HL-60 (cell line): ENCODE data around the gene LAMC2.

Experiments used
- DNase-seq, 2 experiments: peaks; one replicate each; pipeline ENCODE4 v3.0.0-alpha.2; 2010 to 2020; ENCODE audit warnings: low read depth in 1 of 2, low spot score in 1 of 2
- H3K27ac ChIP-seq: fragments of 250-450 bp; sonication (Bioruptor Pico); replicated peaks from 2 replicates; pipeline ENCODE4 v1.5.1; 2020; ENCODE audit warnings: mild to moderate bottlenecking, moderate library complexity
- H3K27me3 ChIP-seq: fragments of 250-450 bp; sonication (Bioruptor Pico); 2 replicates; pipeline ENCODE4 v1.5.1; 2021; ENCODE audit warnings: mild to moderate bottlenecking, moderate library complexity; ENCODE audit not compliant: insufficient read depth, poor library complexity, severe bottlenecking
- H3K4me3 ChIP-seq: replicated peaks from 2 replicates; pipeline ENCODE4 v1.5.1; 2011; ENCODE audit warnings: mild to moderate bottlenecking, control low read depth, low read length; ENCODE audit not compliant: insufficient read depth
- GABPA ChIP-seq: IDR thresholded peaks from 2 replicates; pipeline ENCODE4 v1.6.1; 2012; ENCODE audit warnings: low read depth
- POLR2AphosphoS5 ChIP-seq: IDR thresholded peaks from 2 replicates; pipeline ENCODE4 v1.6.1; 2012; ENCODE audit warnings: low read depth
- SPI1 ChIP-seq: IDR thresholded peaks from 2 replicates; pipeline ENCODE4 v1.6.1; 2012; ENCODE audit warnings: low read depth, mild to moderate bottlenecking, borderline replicate concordance
- TF ChIP-seq, protein P1 (sequence below): IDR thresholded peaks from 2 replicates; pipeline ENCODE4 v1.6.1; 2012; ENCODE audit warnings: low read depth; ENCODE audit not compliant: insufficient replicate concordance
- TF ChIP-seq, protein P2 (sequence below): IDR thresholded peaks from one replicate; pipeline ENCODE4 v1.5.1; 2011; ENCODE audit warnings: low read length, control low read depth, inconsistent platforms; ENCODE audit not compliant: insufficient read depth

LAMC2 gene

DNA sequence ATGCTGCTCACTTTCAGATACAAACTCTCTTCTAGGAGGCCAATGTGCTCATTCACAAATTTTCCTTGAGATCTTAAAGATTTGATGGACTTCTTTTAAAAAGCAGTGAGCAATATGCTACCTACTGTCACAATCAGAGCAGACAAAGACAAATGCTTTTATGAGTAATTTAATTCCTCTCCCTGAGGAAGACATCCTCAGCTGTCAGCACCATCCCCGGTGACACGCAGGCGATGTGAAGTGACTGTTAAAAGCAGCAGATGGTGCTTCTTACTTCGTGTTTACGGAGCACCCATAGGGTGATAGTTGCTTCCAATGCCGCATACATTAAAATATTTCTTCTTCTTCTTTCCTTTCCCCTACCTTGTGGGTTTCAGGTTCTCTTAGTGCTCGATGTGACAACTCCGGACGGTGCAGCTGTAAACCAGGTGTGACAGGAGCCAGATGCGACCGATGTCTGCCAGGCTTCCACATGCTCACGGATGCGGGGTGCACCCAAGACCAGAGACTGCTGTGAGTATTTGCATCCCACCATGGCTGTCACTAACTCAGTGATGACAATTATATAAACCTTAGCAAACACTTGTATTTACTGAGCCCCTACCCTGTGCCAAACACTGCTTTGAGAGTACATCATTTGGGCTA, 29.1 kb downstream of the LAMC2 start:
- TF ChIP-seq SPI1 (no peak), GABPA (no peak)
- DNase-seq: no peak
- Histone ChIP-seq H3K4me3 (no peak overlapping the region), H3K27me3 (peaks cover 9% of the 10 kb centered on the region), H3K27ac (no peak overlapping the region)

DNA sequence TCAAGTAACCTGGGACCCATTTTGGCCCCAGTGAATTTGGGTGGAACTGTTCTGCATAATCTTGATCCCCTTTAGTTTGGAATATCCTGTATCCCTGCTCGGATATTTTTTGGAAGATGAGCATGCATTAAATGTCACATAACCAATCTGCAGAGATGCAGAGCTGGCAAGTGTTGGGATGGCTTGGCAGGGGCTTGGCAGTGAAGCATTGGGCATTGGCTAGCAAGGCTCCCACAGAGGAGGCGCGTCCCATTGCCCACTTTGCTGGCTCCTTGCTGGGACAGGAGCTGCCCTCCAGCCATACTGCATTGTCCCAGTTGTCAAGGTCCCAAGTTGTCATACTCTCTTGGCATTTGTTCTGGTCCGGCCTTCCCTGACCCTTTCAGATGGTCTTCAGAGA, 29.9 kb downstream of the LAMC2 start:
- Histone ChIP-seq H3K4me3 (no peak overlapping the region), H3K27me3 (peaks cover 9% of the 10 kb centered on the region), H3K27ac (no peak overlapping the region)
- DNase-seq: no peak
- TF ChIP-seq, protein P1, sequence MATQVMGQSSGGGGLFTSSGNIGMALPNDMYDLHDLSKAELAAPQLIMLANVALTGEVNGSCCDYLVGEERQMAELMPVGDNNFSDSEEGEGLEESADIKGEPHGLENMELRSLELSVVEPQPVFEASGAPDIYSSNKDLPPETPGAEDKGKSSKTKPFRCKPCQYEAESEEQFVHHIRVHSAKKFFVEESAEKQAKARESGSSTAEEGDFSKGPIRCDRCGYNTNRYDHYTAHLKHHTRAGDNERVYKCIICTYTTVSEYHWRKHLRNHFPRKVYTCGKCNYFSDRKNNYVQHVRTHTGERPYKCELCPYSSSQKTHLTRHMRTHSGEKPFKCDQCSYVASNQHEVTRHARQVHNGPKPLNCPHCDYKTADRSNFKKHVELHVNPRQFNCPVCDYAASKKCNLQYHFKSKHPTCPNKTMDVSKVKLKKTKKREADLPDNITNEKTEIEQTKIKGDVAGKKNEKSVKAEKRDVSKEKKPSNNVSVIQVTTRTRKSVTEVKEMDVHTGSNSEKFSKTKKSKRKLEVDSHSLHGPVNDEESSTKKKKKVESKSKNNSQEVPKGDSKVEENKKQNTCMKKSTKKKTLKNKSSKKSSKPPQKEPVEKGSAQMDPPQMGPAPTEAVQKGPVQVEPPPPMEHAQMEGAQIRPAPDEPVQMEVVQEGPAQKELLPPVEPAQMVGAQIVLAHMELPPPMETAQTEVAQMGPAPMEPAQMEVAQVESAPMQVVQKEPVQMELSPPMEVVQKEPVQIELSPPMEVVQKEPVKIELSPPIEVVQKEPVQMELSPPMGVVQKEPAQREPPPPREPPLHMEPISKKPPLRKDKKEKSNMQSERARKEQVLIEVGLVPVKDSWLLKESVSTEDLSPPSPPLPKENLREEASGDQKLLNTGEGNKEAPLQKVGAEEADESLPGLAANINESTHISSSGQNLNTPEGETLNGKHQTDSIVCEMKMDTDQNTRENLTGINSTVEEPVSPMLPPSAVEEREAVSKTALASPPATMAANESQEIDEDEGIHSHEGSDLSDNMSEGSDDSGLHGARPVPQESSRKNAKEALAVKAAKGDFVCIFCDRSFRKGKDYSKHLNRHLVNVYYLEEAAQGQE: no peak
- TF ChIP-seq, protein P2, sequence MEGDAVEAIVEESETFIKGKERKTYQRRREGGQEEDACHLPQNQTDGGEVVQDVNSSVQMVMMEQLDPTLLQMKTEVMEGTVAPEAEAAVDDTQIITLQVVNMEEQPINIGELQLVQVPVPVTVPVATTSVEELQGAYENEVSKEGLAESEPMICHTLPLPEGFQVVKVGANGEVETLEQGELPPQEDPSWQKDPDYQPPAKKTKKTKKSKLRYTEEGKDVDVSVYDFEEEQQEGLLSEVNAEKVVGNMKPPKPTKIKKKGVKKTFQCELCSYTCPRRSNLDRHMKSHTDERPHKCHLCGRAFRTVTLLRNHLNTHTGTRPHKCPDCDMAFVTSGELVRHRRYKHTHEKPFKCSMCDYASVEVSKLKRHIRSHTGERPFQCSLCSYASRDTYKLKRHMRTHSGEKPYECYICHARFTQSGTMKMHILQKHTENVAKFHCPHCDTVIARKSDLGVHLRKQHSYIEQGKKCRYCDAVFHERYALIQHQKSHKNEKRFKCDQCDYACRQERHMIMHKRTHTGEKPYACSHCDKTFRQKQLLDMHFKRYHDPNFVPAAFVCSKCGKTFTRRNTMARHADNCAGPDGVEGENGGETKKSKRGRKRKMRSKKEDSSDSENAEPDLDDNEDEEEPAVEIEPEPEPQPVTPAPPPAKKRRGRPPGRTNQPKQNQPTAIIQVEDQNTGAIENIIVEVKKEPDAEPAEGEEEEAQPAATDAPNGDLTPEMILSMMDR: no peak
- TF ChIP-seq POLR2AphosphoS5 (no peak), SPI1 (no peak), GABPA (no peak)

DNA sequence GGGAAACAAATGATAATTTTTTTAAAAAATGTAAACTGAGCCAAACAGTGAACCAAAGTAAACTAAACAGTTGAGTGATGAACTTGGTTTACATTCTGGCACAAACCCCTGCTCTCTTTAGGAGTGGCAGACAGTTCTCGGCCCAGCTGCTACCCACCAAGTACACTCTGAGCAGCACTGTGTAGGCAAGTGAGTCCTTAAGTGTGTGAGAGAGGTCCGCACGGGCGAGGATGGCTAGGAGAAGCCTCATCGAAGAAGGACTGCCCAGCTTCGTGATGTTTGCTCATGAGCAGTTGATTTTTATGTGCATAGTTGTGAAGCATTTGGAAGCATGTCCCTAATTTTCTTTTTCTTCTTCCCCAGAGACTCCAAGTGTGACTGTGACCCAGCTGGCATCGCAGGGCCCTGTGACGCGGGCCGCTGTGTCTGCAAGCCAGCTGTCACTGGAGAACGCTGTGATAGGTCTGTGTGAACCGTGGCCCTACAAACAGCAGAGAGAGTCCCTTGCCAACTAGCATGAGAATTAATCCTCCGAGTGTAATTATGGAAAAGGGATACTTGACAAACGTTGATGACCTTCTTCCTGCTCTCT, 32.1 kb downstream of the LAMC2 start:
- no peak overlapping the region for H3K27ac ChIP-seq
- DNase-seq: no peak
- TF ChIP-seq, protein P1: no peak
- TF ChIP-seq SPI1 (no peak), POLR2AphosphoS5 (no peak)
- no peak overlapping the region for H3K4me3 ChIP-seq
- peaks cover 4% of the 10 kb centered on the region for H3K27me3 ChIP-seq

DNA sequence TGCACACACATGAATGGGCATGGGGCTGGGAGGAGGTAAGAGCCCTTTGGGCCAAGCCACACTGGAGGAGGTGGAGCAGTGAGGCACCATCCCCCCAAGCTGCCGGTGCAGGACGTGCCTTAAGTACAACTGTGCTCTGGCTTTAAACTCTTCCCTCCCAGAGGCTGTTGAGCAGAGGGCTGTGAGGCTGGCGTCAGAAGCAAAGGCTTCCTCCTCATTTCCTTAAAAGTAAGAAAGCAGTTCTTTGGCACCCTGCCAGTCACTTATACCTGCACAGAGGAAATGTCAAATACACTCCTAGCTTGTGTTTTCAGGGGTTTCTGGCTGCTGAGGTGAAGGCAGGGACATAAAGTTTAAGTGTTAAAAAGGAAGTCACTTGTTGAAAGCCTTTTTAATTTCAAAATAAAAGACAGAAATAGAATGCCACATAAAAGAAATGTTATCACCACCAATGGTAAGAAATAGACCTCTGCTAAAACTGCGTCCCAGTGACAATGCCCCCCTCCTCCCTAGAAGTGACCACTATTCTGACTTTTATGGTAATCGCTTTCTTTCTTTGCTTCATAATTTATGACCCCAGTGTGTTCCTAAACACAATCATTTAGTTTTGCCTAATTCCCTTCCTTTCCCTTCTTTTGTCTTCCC, 33.0 kb downstream of the LAMC2 start:
- Histone ChIP-seq H3K4me3 (no peak overlapping the region), H3K27ac (no peak overlapping the region), H3K27me3 (peaks cover 4% of the 10 kb centered on the region)
- TF ChIP-seq, protein P2: no peak
- TF ChIP-seq, protein P1: no peak
- DNase-seq: peak in 1 of 2 experiments; percentile 37
